ENCODE data around the gene FANCC. TPM values are rescaled to one million over a fixed set of nuclear protein-coding genes. Genes with fewer than 3 reads are reported as not detected.

Gene FANCC
- total RNA-seq, 2 experiments from 2014 or later: 12.3 to 12.5 TPM

GRCh38 chr9:95103871-95104580 is 213.5 kb downstream of the FANCC start:
- H3K4me1 Mint-ChIP-seq: no peaks in the 10 kb centered on the region
- H3K36me3 Mint-ChIP-seq (ENCODE audit: low read depth): no peaks in the 10 kb centered on the region
- H3K27me3 Mint-ChIP-seq: no peaks in the 10 kb centered on the region
- no peaks in the 10 kb centered on the region for H3K9me3 Mint-ChIP-seq
- ChIA-PET CTCF (no interaction called here), POLR2A (no interaction called here)
- no peak overlapping the region for H3K27ac Mint-ChIP-seq
- H3K4me3 Mint-ChIP-seq: no peak overlapping the region
- DNase-seq: no peak

DNA sequence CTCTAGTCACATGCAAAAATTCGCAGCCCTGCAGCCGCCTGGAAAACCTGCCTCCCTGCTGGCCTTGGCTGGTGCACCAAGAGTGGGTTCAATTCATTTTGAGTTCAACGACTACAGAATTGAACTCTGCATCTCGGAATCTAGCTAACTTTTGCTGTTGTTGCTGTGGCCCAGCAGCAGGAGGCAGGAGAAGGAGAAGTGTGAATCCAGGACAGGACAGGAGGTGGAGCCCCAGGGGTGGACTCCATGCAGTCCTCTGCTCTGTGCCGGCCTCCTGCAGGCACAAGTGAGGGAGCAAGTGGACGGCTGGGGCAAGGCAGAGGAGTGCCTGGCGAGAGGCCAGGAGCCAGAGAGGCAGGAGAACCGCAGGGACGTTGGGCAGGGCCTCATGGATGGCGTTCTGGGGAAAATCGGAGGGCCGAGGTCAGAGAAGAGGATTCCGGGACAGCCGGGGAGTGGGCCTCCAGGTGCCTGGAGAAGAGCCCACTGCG is 214.2 kb downstream of the FANCC start:
- Mint-ChIP-seq H3K36me3 (ENCODE audit: low read depth) (no peaks in the 10 kb centered on the region), H3K4me3 (no peak overlapping the region), H3K27ac (no peak overlapping the region), H3K4me1 (no peaks in the 10 kb centered on the region), H3K27me3 (no peaks in the 10 kb centered on the region), H3K9me3 (no peaks in the 10 kb centered on the region)
- POLR2A ChIA-PET: no interaction called here
- DNase-seq: no peak
- CTCF ChIA-PET: no interaction called here

GRCh38 chr9:95102572-95102971 is 214.9 kb downstream of the FANCC start:
- Mint-ChIP-seq H3K9me3 (no peaks in the 10 kb centered on the region), H3K4me1 (no peaks in the 10 kb centered on the region), H3K36me3 (ENCODE audit: low read depth) (no peaks in the 10 kb centered on the region), H3K4me3 (no peak overlapping the region), H3K27me3 (no peaks in the 10 kb centered on the region), H3K27ac (no peak overlapping the region)
- no peak for DNase-seq
- CTCF ChIA-PET: no interaction called here
- POLR2A ChIA-PET: interaction anchor here (0.9 kb wide), 1 partner anchor 16 kb away, joined by 3 read pairs; no protein-coding TSS in a partner anchor

DNA sequence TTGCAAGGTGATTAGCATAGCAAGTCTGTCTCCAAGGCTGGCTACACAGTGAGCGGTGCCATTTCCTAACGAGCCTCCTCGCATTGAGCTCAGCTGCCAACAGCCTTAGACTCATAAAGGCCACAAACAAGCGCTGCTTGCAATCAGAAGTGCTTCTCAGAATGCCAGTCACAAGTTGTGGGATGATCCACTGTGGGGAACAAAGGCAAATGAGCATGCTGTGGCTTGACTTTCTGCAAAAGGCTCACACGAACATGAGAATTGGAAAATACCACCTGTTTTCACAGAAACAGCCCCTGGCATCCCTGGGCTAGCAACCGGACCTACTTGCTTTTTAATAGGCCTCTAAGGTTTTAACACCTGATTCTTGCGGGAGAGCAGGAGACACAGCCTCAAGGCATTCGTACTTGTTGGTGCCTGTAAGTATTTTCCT is 215.5 kb downstream of the FANCC start:
- no peaks in the 10 kb centered on the region for H3K9me3 Mint-ChIP-seq
- H3K4me1 Mint-ChIP-seq: no peaks in the 10 kb centered on the region
- DNase-seq: no peak
- ChIA-PET POLR2A (interaction anchor here (0.9 kb wide), 1 partner anchor 15 kb away, joined by 3 read pairs; no protein-coding TSS in a partner anchor), CTCF (no interaction called here)
- no peak overlapping the region for H3K4me3 Mint-ChIP-seq
- H3K36me3 Mint-ChIP-seq (ENCODE audit: low read depth): no peaks in the 10 kb centered on the region
- H3K27ac Mint-ChIP-seq: no peak overlapping the region
- H3K27me3 Mint-ChIP-seq: no peaks in the 10 kb centered on the region

DNA sequence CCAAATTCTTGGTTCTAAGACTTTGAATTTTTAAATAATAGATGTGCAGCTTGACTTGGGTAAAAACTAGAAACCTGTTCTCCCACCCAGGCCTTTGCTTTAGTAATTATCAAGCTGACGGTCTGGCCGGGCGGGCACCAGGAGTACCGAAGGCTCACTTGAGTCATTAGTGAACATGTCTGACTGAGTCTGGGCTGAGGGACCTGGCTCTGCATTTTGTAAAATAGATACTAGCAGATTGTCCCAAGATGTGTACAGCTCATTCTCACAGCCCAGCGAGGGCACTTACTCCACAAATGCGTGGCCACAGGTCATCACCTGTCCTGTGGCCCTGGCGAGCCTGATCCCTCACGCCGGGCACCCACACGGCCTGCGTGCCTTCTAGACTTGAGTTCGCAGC is 216.2 kb downstream of the FANCC start:
- CTCF ChIA-PET: no interaction called here
- Mint-ChIP-seq H3K36me3 (ENCODE audit: low read depth) (no peaks in the 10 kb centered on the region), H3K27ac (no peak overlapping the region)

GRCh38 chr9:95100071-95100627 is 217.4 kb downstream of the FANCC start:
- H3K4me1 Mint-ChIP-seq: no peaks in the 10 kb centered on the region
- ChIA-PET CTCF (no interaction called here), POLR2A (no interaction called here)
- H3K9me3 Mint-ChIP-seq: no peaks in the 10 kb centered on the region
- H3K27me3 Mint-ChIP-seq: no peaks in the 10 kb centered on the region
- H3K27ac Mint-ChIP-seq: no peak overlapping the region
- H3K4me3 Mint-ChIP-seq: no peak overlapping the region
- H3K36me3 Mint-ChIP-seq (ENCODE audit: low read depth): no peaks in the 10 kb centered on the region
- DNase-seq: no peak

More for the DNA sequence above, 216.2 kb downstream of the FANCC start:
- Mint-ChIP-seq H3K4me1 (no peaks in the 10 kb centered on the region), H3K27me3 (no peaks in the 10 kb centered on the region), H3K4me3 (no peak overlapping the region), H3K9me3 (no peaks in the 10 kb centered on the region)
- no peak for DNase-seq
- POLR2A ChIA-PET: no interaction called here

- ChIA-PET CTCF (no interaction called here), POLR2A (no interaction called here)
- Mint-ChIP-seq H3K36me3 (ENCODE audit: low read depth) (no peaks in the 10 kb centered on the region), H3K4me3 (no peak overlapping the region), H3K9me3 (no peaks in the 10 kb centered on the region), H3K27me3 (no peaks in the 10 kb centered on the region), H3K4me1 (no peaks in the 10 kb centered on the region), H3K27ac (no peak overlapping the region)
- DNase-seq: no peak
Measured at GRCh38 chr9:95099321-95100070, 218.0 kb downstream of the FANCC start.

DNA sequence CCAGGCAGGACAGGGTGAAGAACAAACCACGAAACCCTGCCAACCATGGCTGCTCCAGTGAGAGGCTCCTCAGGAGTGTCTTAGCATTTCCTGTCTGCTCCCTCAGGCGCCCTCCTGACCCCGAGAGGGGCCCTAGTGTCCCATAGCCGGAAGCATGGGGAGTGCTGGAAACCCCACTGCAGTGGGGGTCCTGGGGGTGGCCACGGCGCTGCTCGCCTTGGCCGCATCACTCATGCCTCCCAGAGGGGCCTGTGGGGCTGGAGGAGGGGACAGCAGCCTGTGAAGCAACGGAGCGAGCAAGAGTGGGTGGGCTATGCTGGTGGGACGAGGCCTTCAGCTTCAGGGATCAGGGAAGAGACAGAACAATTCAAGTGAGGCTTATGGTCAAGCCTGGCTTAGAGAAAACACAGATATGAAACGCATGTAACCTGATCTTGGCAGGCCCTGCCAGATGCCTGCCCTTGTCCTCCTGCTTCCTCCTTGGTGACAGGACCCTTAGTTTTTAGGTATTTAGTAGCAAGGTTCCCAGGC is 219.1 kb downstream of the FANCC start:
- H3K36me3 Mint-ChIP-seq (ENCODE audit: low read depth): no peaks in the 10 kb centered on the region
- H3K9me3 Mint-ChIP-seq: no peaks in the 10 kb centered on the region
- H3K4me3 Mint-ChIP-seq: no peak overlapping the region
- no peak overlapping the region for H3K27ac Mint-ChIP-seq
- no peak for DNase-seq
- CTCF ChIA-PET: interaction anchor here (0.9 kb wide), 1 partner anchor 12 kb away, joined by 3 read pairs; no protein-coding TSS in a partner anchor
- no peaks in the 10 kb centered on the region for H3K27me3 Mint-ChIP-seq
- POLR2A ChIA-PET: no interaction called here
- H3K4me1 Mint-ChIP-seq: no peaks in the 10 kb centered on the region

DNA sequence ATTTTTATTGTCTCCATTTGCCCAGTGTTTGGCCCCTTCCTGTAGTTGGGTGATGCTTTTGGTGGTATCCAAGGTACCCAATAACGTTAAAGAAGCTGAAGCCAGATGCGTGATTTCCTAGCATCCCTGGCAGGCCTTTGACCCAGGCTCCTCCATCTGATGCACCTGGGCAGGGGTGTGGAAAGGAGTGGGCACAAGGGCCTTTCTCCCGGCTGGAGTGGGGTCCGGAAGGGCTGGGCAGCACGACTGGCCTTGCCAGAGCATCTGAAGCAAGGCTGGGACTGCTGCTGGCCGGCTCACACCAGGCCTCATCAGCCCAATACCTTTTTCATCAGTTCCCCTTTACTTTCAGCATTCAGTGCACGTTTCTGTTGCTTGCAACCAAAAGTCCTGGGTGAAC is 220.2 kb downstream of the FANCC start:
- CTCF ChIA-PET: interaction anchor here (1.2 kb wide), 1 partner anchor 34 kb away, joined by 4 read pairs; no protein-coding TSS in a partner anchor
- POLR2A ChIA-PET: no interaction called here
- DNase-seq: no peak

DNA sequence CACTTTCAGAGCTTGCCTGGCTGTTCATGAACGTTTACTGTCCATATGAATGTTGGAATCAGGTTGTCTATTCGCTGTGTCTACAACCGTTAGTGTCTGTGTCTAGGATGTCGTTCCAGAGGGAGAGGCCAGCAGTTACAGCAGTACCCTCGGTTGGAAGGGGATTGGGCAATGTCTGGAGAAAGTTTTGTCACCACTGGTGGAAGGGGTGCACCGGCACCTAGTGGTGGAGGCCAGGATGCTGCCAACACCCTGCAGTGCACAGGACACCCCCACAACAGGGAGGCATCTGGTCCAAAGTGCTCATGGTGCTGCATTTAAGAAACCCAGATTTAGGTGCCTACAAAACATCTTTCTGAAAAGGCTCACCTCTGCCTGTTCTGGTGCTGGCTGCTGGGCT is 220.7 kb downstream of the FANCC start:
- no peaks in the 10 kb centered on the region for H3K9me3 Mint-ChIP-seq
- ChIA-PET CTCF (interaction anchor here (1.2 kb wide), 1 partner anchor 34 kb away, joined by 4 read pairs; no protein-coding TSS in a partner anchor), POLR2A (no interaction called here)
- peaks cover 9% of the 10 kb centered on the region for H3K4me1 Mint-ChIP-seq
- no peaks in the 10 kb centered on the region for H3K36me3 Mint-ChIP-seq (ENCODE audit: low read depth)
- no peaks in the 10 kb centered on the region for H3K27me3 Mint-ChIP-seq
- DNase-seq: no peak
- H3K4me3 Mint-ChIP-seq: no peak overlapping the region
- no peak overlapping the region for H3K27ac Mint-ChIP-seq

More for the DNA sequence above, 220.2 kb downstream of the FANCC start:
- peaks cover 8% of the 10 kb centered on the region for H3K4me1 Mint-ChIP-seq
- H3K9me3 Mint-ChIP-seq: no peaks in the 10 kb centered on the region
- H3K36me3 Mint-ChIP-seq (ENCODE audit: low read depth): no peaks in the 10 kb centered on the region
- H3K27me3 Mint-ChIP-seq: no peaks in the 10 kb centered on the region
- H3K4me3 Mint-ChIP-seq: no peak overlapping the region
- no peak overlapping the region for H3K27ac Mint-ChIP-seq

- H3K4me3 Mint-ChIP-seq: no peak overlapping the region
- CTCF ChIA-PET: interaction anchor here (1.2 kb wide), 1 partner anchor 35 kb away, joined by 4 read pairs; no protein-coding TSS in a partner anchor
Measured at GRCh38 chr9:95096381-95096780, 221.1 kb downstream of the FANCC start.

GRCh38 chr9:95095641-95096355 is 221.7 kb downstream of the FANCC start:
- POLR2A ChIA-PET: no interaction called here
- Mint-ChIP-seq H3K9me3 (no peaks in the 10 kb centered on the region), H3K27me3 (no peaks in the 10 kb centered on the region), H3K27ac (no peak overlapping the region), H3K36me3 (ENCODE audit: low read depth) (no peaks in the 10 kb centered on the region), H3K4me1 (peaks cover 12% of the 10 kb centered on the region), H3K4me3 (no peak overlapping the region)
- DNase-seq: no peak
- CTCF ChIA-PET: interaction anchor here (1.0 kb wide), 1 partner anchor 35 kb away, joined by 3 read pairs; no protein-coding TSS in a partner anchor

More at GRCh38 chr9:95096381-95096780, 221.1 kb downstream of the FANCC start:
- DNase-seq: no peak
- Mint-ChIP-seq H3K36me3 (ENCODE audit: low read depth) (no peaks in the 10 kb centered on the region), H3K9me3 (no peaks in the 10 kb centered on the region), H3K4me1 (peaks cover 12% of the 10 kb centered on the region), H3K27me3 (no peaks in the 10 kb centered on the region), H3K27ac (no peak overlapping the region)
- POLR2A ChIA-PET: no interaction called here
